ENCODE results near the gene UPF2. TPM values are rescaled to one million over a fixed set of nuclear protein-coding genes. Genes with fewer than 3 reads are reported as not detected.
"Not testable (repeated sequence)": the region's sequence is repeated elsewhere in the genome, so short reads cannot be mapped to it uniquely, and the experiment has no call there.

Gene UPF2
- total RNA-seq, 1 donor from 2014 or later: 10.0 TPM

GRCh38 chr10:12042409-12042796, 206 bp downstream of the UPF2 start:
- ATAC-seq: peak; percentile 18

DNA sequence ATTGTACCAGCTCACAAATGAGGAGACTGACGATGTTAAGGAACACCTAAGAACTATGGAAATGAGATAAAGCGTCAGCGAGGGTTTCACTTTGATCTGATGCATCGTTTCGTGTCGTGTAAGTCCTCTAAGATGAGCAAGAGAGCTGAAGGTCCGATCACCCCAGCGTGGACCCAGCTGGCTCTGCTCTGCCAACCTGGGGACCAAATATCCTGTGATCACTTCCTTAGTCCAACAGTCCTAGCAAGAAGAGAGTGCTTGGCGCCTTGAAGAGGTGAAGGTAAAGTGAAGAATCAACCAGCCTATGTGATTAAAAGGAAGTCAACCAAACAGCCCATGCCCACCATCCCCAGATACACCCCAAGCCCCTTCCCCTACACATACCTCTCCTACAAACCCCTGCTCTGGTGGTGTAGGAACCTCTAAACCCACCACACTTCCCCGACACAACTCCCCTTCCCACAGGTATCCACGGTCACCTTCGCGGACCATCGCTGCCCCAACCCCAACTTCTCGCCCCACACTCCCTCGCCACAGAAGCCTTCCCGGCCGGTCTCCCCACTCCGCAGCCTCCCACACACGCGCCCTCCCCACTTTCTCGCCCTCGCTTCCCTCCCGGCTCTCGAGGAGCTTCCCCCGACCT, 722 bp downstream of the UPF2 start:
- ATAC-seq: no peak

DNA sequence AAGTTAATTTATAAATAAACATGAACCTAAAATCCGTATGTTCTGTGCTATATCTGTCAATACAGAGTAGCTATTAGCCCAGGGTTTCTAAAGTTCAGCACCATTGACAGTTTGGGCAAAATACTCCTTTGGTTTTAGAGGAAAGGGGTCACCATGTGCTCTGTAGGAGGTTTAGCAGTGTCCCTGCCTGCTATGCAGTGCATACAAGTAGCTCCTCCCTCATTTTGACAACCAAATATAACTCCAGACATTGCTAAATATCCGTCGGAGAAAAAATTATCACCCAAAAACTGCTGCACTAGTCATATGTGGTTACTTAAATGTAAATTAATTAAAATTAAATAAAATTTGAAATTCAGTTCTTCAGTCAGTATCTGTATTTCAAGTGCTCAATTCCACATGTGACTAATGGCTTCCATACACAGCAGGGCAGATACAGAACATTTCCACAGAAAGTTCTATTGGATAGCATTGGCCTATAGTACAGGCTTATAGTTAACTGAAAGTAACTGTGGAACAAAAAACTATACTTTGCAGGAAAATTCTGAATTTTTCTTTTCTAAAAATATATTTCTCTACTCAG, 6.4 kb downstream of the UPF2 start:
- ATAC-seq: no peak

- no peak for ATAC-seq
Measured at GRCh38 chr10:12031404-12031803, 11.2 kb downstream of the UPF2 start.

- ATAC-seq: no peak
Measured at GRCh38 chr10:12027539-12027938, 15.1 kb downstream of the UPF2 start.

- no peak for ATAC-seq
Measured at GRCh38 chr10:12025591-12025990, 17.0 kb downstream of the UPF2 start.

GRCh38 chr10:12022580-12023257, 19.9 kb downstream of the UPF2 start:
- no peak for ATAC-seq

- ATAC-seq: no peak
Measured at GRCh38 chr10:12020574-12020973, 22.0 kb downstream of the UPF2 start.

DNA sequence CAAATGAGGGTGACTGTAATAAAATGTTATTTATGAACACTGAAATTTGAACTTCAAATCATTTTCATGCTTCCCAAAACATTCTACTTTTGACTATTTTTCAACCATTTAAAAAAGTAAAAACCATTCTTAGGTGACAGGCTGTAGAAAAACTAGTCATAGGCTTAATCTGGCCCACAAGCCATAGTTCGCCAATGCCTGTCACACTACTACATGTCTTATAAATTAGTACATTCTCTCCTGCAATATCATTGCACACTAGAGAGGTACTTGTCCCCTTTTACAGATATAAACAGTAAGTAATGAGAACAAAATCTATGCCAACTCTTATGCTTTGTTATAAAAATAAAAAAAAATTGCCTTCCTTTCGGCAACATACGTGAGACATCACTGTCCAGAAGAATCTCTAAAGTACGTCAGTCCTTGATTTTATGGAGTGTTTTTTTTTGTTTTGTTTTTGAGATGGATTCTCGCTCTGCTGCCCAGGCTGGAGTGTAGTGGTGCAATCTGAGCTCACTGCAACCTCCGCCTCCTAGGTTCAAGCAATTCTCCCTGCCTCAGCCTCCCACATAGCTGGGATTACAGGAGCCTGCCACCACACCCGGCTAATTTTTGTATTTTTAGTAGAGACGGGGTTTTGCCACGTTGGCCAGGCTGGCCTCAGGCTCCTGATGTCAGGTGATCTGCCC, 23.2 kb downstream of the UPF2 start:
- ATAC-seq: no peak

GRCh38 chr10:12018438-12019282, 23.9 kb downstream of the UPF2 start:
- ATAC-seq: no peak

GRCh38 chr10:12013926-12014325, 28.7 kb downstream of the UPF2 start:
- ATAC-seq: no peak

DNA sequence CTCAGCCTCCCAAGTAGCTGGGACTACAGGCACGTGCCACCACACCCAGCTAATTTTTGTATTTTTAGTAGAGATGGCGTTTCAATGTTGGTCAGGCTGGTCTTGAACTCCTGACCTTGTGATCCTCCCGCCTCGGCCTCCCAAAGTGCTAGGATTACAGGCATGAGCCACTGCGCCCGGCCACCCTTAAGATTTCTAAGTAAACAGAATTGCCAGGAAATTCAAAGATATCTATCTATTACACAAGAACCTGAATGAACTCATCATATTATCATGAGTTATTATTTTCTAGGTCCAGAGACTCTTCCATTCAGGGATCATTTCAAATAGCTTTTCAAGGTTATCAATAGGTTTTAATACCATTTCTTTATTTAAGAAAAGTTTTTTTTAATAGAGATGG, 29.2 kb downstream of the UPF2 start:
- ATAC-seq: not testable (repeated sequence)

DNA sequence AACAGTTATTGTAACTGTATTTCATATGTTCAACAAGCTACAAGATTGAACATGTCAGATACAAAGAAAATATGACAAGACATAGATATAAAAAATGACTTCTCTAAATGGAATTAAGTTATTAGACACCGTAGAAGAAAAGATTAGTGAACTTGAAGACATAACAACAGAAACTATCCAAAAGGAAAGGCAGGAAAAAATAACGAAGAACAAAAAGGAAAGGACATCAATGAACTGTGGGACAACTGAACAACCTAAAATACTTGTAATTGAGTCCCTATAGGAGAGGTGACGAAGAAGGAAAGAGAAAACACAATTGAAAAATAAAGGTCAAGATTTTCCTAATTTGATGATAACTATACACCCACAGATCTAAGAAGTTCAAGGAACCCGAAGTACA, 32.3 kb downstream of the UPF2 start:
- no peak for ATAC-seq

GRCh38 chr10:12008842-12009241, 33.8 kb downstream of the UPF2 start:
- not testable (repeated sequence) for ATAC-seq

GRCh38 chr10:12006671-12007070, 35.9 kb downstream of the UPF2 start:
- ATAC-seq: no peak

DNA sequence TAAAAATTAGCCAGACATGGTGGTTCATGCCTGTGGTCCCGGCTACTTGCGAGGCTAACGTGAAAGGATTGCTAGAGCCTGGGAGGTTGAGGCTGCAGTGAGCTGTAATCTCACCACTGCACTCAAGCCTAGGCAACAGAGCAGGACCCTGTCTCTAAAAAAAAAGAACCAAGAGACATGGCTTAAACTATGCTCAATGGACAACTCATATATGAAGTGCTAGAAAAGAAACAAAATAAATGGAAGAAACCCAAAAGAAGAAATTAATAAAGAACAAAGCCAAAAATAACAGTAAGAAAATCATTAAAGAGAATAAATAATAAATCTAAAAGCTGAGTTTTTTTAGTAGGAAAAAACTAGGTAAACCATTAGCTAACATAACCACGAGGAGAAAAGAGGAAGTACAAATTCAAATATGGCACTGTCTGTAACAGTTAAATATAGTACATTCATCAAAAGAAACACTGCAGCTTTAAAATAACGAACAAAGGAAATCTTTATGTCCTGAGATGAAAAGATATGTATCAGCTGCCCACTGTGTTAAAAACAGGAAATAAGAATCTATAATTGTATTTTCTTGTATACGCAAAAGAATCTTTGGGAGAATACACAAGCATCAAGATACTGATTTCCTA, 48.7 kb downstream of the UPF2 start:
- ATAC-seq: no peak

DNA sequence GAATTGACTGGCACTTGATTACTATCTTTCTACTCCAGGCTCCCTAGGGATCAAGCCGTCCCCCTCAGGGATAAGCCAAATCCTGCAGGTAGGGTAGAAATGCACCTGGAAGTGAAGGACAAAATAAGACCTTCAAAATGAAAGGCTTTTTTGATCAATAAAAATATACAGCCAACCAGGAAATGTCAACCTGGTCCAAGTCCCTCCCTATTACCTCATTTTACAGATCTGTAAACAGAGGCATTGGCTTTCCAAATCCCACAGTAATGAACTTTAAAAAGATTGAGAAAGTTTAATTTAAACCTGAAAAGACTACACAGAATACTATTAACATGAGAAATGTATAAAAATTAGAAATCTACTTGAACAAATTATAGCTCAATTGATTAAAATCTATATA, 53.7 kb downstream of the UPF2 start:
- no peak for ATAC-seq

DNA sequence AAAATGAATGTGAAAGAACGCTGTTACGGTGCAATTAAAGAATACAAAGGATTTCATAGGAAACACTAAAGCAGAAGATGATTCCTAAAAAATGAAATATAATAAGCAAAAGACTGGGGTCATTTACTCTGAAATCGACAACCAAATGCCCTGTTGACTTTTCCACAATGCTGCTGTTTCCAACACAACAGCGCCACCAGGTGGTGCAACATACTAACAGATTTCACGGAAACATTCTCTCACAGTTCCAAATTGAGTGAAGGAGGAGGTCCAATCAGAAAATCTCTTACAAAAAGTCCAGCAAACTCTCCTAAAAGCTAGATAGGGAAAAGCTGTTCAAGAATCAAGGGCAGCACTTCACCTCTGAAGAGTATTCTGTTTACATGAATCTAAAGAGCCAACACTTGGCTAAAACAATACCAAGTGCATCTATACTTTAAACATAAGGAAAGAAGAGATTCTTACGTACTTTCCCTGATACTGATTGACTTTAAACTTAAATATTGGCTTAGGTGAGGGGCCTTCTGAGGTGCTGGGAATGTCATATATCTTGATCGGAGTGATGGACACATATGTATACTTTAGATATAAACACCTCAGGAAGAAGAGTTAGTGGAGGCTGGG, 55.9 kb downstream of the UPF2 start:
- peak; percentile 52 for ATAC-seq

- ATAC-seq: no peak
Measured at GRCh38 chr10:11982253-11982652, 60.4 kb downstream of the UPF2 start.

DNA sequence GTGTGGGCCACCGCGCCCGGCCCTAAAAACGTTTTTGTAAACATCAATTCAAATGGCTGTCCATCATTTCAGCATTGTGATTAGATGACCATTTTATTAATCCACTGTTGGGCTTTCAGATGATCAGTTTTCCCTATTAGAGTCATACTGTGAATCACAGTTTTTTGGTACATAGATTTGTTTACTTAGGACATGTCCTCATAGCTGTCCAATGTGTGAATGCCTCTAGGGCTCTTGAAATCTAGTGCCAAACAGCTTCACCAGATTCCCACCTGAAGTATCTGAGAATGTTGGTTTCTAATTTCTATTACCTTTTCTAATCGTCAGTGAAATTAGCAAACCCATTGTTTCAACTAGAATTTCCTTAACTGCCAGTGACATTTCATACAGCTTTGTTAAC, 66.8 kb downstream of the UPF2 start:
- no peak for ATAC-seq

DNA sequence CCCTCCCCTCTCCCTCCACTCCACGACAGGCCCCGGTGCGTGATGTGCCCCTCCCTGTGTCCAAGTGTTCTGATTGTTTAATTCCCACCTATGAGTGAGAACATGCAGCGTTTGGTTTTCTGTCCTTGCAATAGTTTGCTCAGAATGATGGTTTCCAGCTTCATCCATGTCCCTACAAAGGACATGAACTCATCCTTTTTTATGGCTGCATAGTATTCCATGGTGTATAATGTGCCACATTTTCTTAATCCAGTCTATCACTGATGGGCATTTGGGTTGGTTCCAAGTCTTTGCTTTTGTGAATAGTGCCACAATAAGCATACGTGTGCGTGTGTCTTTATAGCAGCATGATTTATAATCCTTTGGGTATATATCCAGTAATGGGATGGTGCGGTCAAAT, 70.1 kb downstream of the UPF2 start:
- ATAC-seq: not testable (repeated sequence)

GRCh38 chr10:11962176-11962575, 80.4 kb downstream of the UPF2 start:
- ATAC-seq: no peak

All from esophagus mucosa (tissue), 1 donor.